ENCODE results near the gene GARIN1A. TPM values are rescaled to one million over a fixed set of nuclear protein-coding genes. Genes with fewer than 3 reads are reported as not detected.

GARIN1A gene
- total and polyA plus RNA-seq, 10 donors, result 0.70 to 7.1 (median 2.1) TPM

DNA sequence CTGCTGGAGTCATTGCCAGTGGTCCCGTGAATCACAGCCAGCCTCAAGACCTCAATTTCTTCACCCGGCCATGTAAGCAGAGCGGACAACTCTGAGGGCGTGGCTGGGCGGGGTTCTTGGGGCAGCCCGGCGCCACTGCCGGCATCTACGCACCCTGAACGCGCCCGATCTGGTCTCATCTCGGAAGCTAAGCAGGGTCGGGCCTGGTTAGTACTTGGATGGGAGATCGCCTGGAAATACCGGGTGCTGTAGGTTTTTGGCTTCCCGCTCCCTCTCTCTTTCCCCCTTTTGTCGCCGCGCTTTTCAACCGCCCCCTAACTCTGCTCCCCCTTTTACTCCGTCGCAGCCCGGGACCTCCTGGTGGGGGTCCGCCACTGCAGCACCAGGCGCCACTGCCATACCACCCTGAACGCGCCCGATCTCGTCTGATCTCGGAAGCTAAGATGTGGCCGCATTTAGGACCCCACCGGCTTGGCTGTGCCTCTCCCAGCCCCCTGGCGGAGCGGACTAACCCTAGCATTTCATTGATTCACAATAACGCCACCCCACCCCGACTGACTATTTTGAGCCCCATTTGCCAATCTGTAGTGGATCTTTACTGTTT is 25.3 kb downstream of the GARIN1A start:
- Histone ChIP-seq H3K27ac (no peak overlapping the region), H3K27me3 (replicated peaks in 1 of 7) (peaks cover 0 to 60% (median 32%) of the 10 kb centered on the region in 7 donors), H3K9me3 (no peaks in the 10 kb centered on the region), H3K4me1 (peaks cover 0 to 11% (median 8%) of the 10 kb centered on the region in 6 donors), H3K36me3 (no peaks in the 10 kb centered on the region), H3K4me3 (peak overlapping the region in 6 of 8 donors; percentile 4 to 61 (median 22))
- DNase-seq, result peak; percentile 85
- intact Hi-C loops (cut with DNase I; ENCODE audit: low total_unique reads), result no loop called here
- no peak for TF ChIP-seq POLR2A (IDR thresholded peaks at IDR 0.05)
- TF ChIP-seq, protein P1, sequence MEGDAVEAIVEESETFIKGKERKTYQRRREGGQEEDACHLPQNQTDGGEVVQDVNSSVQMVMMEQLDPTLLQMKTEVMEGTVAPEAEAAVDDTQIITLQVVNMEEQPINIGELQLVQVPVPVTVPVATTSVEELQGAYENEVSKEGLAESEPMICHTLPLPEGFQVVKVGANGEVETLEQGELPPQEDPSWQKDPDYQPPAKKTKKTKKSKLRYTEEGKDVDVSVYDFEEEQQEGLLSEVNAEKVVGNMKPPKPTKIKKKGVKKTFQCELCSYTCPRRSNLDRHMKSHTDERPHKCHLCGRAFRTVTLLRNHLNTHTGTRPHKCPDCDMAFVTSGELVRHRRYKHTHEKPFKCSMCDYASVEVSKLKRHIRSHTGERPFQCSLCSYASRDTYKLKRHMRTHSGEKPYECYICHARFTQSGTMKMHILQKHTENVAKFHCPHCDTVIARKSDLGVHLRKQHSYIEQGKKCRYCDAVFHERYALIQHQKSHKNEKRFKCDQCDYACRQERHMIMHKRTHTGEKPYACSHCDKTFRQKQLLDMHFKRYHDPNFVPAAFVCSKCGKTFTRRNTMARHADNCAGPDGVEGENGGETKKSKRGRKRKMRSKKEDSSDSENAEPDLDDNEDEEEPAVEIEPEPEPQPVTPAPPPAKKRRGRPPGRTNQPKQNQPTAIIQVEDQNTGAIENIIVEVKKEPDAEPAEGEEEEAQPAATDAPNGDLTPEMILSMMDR (IDR thresholded peaks at IDR 0.05 in 8 of 11, conservative IDR thresholded peaks at IDR 0.05 in 3 of 11), result peak in 1 of 11 experiments; percentile 11
- TF ChIP-seq POLR2AphosphoS5 (IDR thresholded peaks at IDR 0.05), result peak in 1 of 3 donors; percentile 52
- 2 to 5% (median 3%) methylated on average over 34 to 37 of the region's 37 CpGs for WGBS, 5 donors

DNA sequence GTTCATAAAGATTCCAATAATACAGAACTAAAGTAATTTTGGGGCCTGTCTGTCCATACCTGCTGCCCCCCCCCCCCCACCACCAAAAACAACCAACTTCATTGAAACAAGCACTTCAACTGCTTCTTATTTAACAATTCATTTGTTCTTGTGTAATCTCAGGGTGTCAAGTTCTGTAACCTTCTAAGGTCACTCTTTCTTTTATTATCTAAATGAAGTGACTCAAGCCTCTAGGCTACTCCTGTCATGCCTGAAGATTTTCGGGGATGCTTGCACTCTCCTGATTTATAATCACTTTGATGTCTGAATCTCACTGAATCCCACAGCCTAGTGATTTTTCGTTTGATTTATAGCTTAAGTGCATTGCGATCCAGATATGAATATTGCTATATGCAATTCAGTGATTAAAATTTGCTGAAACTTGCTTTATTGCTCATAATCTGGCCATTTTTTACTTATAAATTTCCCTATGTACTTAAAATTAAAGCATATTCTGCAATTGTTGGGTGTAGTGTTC is 27.2 kb downstream of the GARIN1A start:
- Histone ChIP-seq H3K27me3 (replicated peaks in 1 of 7) (peaks cover 0 to 60% (median 32%) of the 10 kb centered on the region in 7 donors), H3K4me1 (peaks cover 0 to 14% (median 8%) of the 10 kb centered on the region in 6 donors), H3K27ac (no peak overlapping the region), H3K36me3 (no peaks in the 10 kb centered on the region), H3K9me3 (no peaks in the 10 kb centered on the region), H3K4me3 (no peak overlapping the region)
- WGBS, 5 donors, result 78 to 89% (median 83%) methylated on average over 3 of the region's 3 CpGs
- TF ChIP-seq POLR2A (IDR thresholded peaks at IDR 0.05), result no peak
- TF ChIP-seq, protein P1 (IDR thresholded peaks at IDR 0.05 in 8 of 11, conservative IDR thresholded peaks at IDR 0.05 in 3 of 11), result no peak
- TF ChIP-seq POLR2AphosphoS5 (IDR thresholded peaks at IDR 0.05), result no peak
- intact Hi-C loops (cut with DNase I; ENCODE audit: low total_unique reads), result no loop called here
- no peak for DNase-seq

DNA sequence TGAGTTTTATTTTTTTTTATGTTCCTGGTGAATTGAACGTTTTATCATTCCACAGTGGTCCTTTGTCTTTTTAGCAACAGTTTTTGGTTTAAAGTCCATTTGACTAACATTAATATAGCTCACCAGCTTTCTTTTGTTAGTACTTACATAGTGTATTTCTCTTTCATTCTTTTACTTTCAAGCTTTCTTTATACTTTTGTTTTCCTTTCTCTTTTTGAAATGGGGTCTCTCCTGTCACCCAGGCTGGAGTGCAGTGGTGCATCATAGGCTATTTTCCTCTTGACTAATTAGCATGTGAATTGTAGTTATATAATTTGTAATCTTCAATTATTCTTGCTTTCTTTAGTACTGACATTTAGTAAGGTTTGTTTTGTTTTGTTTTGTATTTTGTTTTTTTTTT is 27.8 kb downstream of the GARIN1A start:
- no peaks in the 10 kb centered on the region for H3K36me3 ChIP-seq
- WGBS, 5 donors, result 70 to 90% (median 83%) methylated on average over 1 of the region's 1 CpG
- no peak for DNase-seq
- peaks cover 0 to 60% (median 32%) of the 10 kb centered on the region in 7 donors for H3K27me3 ChIP-seq (replicated peaks in 1 of 7)
- no peak for TF ChIP-seq POLR2A (IDR thresholded peaks at IDR 0.05)
- TF ChIP-seq, protein P1 (IDR thresholded peaks at IDR 0.05 in 8 of 11, conservative IDR thresholded peaks at IDR 0.05 in 3 of 11), result no peak
- TF ChIP-seq POLR2AphosphoS5 (IDR thresholded peaks at IDR 0.05), result no peak
- H3K27ac ChIP-seq, result no peak overlapping the region
- H3K4me3 ChIP-seq, result no peak overlapping the region
- no peaks in the 10 kb centered on the region for H3K9me3 ChIP-seq
- H3K4me1 ChIP-seq, result peaks cover 0 to 14% (median 8%) of the 10 kb centered on the region in 6 donors
- intact Hi-C loops (cut with DNase I; ENCODE audit: low total_unique reads), result no loop called here

DNA sequence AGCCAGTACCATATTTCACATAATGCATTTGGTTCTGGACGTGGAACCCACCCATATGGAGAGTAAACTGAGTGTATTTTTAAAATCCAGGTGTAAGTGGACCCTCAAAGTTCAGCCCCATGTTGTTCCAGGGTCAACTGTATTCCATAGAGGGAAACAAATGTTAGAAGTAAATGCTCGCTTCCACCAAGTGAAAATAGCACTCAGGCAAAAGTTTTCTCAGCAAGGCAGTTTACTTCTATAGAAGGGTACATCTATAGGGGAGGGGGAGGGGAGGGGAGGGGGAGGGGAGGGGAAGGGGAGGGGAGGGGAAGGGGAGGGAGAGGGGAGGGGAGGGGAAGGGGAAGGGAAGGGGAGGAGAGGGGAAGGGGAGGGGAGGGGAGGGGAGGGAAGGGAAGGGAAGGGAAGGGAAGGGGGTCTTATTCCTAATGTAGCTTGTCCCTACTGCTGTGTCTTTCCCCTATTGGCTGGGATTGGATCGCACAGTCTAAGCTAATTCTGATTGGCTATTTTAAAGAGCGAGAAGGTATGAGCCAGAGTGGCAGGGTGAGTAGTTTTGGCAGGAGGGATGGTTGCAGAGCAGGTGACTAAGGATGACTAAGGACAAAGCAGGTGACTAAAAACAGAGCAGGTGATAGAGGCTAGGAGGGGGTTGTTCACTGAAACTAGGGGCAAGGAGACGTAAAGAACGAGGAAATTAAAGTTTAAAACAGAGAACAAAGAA is 29.1 kb downstream of the GARIN1A start:
- H3K27ac ChIP-seq, result no peak overlapping the region
- WGBS, 5 donors, result 74 to 90% (median 84%) methylated on average over 6 of the region's 6 CpGs
- H3K27me3 ChIP-seq (replicated peaks in 1 of 7), result peaks cover 0 to 47% (median 32%) of the 10 kb centered on the region in 7 donors
- no peak for TF ChIP-seq POLR2AphosphoS5 (IDR thresholded peaks at IDR 0.05)
- TF ChIP-seq, protein P1 (IDR thresholded peaks at IDR 0.05 in 8 of 11, conservative IDR thresholded peaks at IDR 0.05 in 3 of 11), result no peak
- no peak for TF ChIP-seq POLR2A (IDR thresholded peaks at IDR 0.05)
- intact Hi-C loops (cut with DNase I; ENCODE audit: low total_unique reads), result no loop called here
- H3K4me3 ChIP-seq, result no peak overlapping the region
- DNase-seq, result no peak
- H3K9me3 ChIP-seq, result no peaks in the 10 kb centered on the region
- H3K4me1 ChIP-seq, result peaks cover 0 to 17% (median 8%) of the 10 kb centered on the region in 6 donors
- H3K36me3 ChIP-seq, result no peaks in the 10 kb centered on the region

Data from spleen (tissue), 11 donors.